BJ (cell line): Measurements from ENCODE around the gene NPR2. TPM values are rescaled to one million over a fixed set of nuclear protein-coding genes. Genes with fewer than 3 reads are reported as not detected.

Experiments
- CTCF ChIA-PET: fragments of 350-600 bp; formaldehyde crosslinking; extraction: SDS; loops from one replicate; lab custom pipeline; 2021; ENCODE audit warnings: antibody characterized with exemption, inconsistent platforms; lab: Yijun Ruan, JAX
- POLR2A ChIA-PET: fragments of 300-600 bp; sonication (Branson Sonifier 250); formaldehyde crosslinking; extraction: SDS; loops from one replicate; lab custom pipeline; 2021; ENCODE audit warnings: antibody characterized with exemption; lab: Charles Lee
- DNase-seq: peaks from one replicate; pipeline ENCODE4 v3.0.0-alpha.2; 2011; ENCODE audit warnings: low read depth
- H3K27me3 ChIP-seq: 2 replicates; pipeline ENCODE4 v1.6.0; 2011; ENCODE audit warnings: low read length; ENCODE audit not compliant: control insufficient read depth, insufficient read depth
- H3K36me3 ChIP-seq: 2 replicates; pipeline ENCODE4 v1.5.1; 2011; ENCODE audit warnings: low read length; ENCODE audit not compliant: control insufficient read depth, insufficient read depth
- H3K4me3 ChIP-seq: 2 replicates; pipeline ENCODE4 v1.5.1; 2011; ENCODE audit warnings: low read depth, mild to moderate bottlenecking, control low read depth, low read length
- polyA plus RNA-seq: library from polyadenylated mRNA; depleted of rRNA; stranded (reverse); fragments of >200 nt; gene quantifications from 2 replicates; pipeline ENCODE4 v1.2.3, GENCODE V29; 2011
- TF ChIP-seq, protein P1 (sequence below): IDR thresholded peaks from 2 replicates; pipeline ENCODE4 v1.5.1; 2011; ENCODE audit warnings: low read depth, mild to moderate bottlenecking, control low read depth, inconsistent platforms, low read length, moderate library complexity; ENCODE audit not compliant: insufficient read depth

The NPR2 gene
- polyA plus RNA-seq, 1 experiment = 33.4 TPM

DNA sequence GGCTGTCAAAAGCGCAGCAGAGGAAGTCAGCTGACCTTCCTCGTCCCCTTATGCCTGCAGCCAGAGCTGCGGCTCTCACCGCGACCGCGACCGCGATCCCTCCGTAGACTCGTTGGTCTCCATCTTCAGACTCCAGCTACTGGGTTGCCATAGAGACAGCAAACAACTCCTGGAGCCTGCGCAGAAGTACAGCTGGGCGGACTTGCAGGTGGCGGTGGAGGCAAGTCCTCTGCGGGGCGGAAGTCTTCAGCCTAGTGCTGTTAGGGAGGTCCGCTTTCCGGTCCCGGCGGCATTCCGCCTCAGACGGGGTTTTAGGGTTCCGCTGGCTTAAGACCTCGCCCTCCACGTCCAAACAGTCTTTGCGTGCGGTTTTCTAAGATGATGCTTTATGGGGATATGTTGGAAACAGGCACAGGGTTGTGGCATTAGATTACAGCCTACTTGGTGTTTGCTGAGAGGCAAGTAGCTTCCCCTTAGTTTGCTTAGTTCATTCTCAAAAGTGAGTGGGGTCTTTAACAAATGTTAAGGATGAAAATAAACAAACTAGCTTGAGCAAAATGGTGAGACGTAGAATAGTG lies 20.7 kb downstream of the NPR2 start, which contains the start of gene SPAG8:
Gene SPAG8 (minus strand): TSS at position 238 of the 578 bp plus-strand sequence. CDS start 115 bp downstream, at position 123.
- TF ChIP-seq, protein P1, sequence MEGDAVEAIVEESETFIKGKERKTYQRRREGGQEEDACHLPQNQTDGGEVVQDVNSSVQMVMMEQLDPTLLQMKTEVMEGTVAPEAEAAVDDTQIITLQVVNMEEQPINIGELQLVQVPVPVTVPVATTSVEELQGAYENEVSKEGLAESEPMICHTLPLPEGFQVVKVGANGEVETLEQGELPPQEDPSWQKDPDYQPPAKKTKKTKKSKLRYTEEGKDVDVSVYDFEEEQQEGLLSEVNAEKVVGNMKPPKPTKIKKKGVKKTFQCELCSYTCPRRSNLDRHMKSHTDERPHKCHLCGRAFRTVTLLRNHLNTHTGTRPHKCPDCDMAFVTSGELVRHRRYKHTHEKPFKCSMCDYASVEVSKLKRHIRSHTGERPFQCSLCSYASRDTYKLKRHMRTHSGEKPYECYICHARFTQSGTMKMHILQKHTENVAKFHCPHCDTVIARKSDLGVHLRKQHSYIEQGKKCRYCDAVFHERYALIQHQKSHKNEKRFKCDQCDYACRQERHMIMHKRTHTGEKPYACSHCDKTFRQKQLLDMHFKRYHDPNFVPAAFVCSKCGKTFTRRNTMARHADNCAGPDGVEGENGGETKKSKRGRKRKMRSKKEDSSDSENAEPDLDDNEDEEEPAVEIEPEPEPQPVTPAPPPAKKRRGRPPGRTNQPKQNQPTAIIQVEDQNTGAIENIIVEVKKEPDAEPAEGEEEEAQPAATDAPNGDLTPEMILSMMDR = no peak
- ChIA-PET CTCF (interaction anchor here (0.6 to 5.0 kb wide), 10 partner anchors 13 to 184 kb away, joined by 3 to 46 read pairs (median 4); partner anchors contain the start of genes FAM221B and NPR2), POLR2A (interaction anchor here (0.6 kb wide), 1 partner anchor 18 kb away, joined by 3 read pairs; no protein-coding TSS in a partner anchor)
- Histone ChIP-seq H3K36me3 (peaks cover 9% of the 10 kb centered on the region), H3K4me3 (peak within 1 kb of the TSS; percentile 48), H3K27me3 (no peaks in the 10 kb centered on the region)
- peak; percentile 83 for DNase-seq

DNA sequence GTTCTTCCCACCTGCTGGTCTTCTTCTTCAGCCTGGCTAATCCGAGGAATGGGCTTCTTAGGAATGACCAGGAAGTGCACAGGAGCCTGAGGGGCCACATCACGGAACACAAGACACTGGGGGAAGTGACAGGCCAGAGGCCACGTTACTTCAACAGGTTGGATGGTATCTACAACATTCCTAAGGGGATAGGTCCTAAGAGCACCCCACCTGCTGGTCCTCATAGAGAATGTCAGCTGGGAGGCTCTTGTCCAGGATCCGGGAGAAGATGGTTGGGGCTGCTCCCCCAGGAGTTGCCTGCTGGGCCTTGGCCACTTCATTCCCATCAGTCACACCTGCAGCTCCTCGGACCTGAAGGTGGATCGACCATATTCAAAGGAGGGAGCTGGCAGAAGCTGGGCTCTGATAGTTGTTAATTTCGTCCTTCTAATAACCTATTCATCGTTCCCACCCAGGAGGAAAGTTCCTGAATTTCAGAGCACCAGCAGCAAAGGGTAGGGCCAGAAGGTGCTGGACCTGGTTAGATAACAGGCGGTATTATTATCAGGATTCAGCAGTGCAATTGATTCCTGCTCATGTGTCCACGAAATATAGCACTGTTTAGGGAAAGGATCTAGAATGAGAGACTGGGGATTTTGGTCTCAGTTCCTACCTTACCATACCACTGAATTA lies 22.2 kb downstream of the NPR2 start:
- CTCF ChIA-PET = interaction anchor here (0.6 to 5.0 kb wide), 13 partner anchors 14 to 170 kb away, joined by 3 to 46 read pairs (median 5); partner anchors contain the start of genes CCDC107, FAM221B, NPR2 and RMRP
- no peak for DNase-seq
- Histone ChIP-seq H3K27me3 (peaks cover 2% of the 10 kb centered on the region; the same call in 1 of the 2 replicates), H3K36me3 (peaks cover 2% of the 10 kb centered on the region), H3K4me3 (no peak overlapping the region)
- TF ChIP-seq, protein P1 = peak; percentile 37
- POLR2A ChIA-PET = interaction anchor here (1.0 kb wide), 1 partner anchor 69 kb away, joined by 3 read pairs; no protein-coding TSS in a partner anchor

DNA sequence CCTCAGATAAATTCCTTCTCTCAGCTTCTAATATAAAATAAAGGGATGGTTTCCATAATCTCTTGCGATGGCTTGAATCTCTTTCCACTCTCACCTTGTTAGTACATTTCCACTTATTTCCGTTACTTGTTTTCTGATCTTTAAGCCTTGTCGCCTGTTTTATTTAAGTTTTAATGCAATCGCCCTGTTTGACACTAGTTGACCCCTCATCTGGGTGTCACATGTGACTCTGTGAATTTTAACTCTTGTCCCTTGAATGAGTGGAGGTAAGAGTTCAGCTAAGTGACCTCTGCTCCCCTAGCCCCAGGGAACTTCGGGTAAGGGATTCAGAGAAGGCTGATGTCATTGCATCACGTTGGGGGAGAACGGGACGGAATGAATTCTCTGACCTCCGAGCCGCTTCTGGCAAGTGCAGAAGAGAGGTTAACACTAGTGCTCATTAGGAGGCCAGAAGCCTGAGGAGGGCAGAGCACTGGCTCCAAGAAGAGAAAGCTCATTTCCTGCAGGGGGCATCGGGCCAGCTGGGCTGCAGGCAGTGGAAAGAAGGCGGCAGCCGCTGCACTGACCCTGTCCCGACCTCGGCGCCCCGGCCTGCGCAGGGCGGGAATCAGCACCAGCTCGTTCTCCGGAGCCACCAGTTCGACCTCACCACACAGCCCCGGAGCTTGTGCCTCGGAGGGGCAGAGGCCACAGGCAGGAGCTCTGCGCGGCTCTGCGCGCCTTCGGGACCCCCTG lies 22.9 kb downstream of the NPR2 start:
- TF ChIP-seq, protein P1 = peak; percentile 58
- no peak for DNase-seq
- peak overlapping the region; percentile 59 for H3K4me3 ChIP-seq
- H3K36me3 ChIP-seq = no peaks in the 10 kb centered on the region; the same call in 1 of the 2 replicates
- ChIA-PET POLR2A (interaction anchor here (0.6 to 1.0 kb wide), 2 partner anchors 68 to 278 kb away, joined by 3 to 5 read pairs; no protein-coding TSS in a partner anchor), CTCF (interaction anchor here (0.6 to 5.0 kb wide), 11 partner anchors 13 to 169 kb away, joined by 3 to 46 read pairs (median 7); partner anchors contain the start of genes CCDC107, FAM221B, NPR2 and RMRP)
- H3K27me3 ChIP-seq = peaks cover 2% of the 10 kb centered on the region; the same call in 1 of the 2 replicates

DNA sequence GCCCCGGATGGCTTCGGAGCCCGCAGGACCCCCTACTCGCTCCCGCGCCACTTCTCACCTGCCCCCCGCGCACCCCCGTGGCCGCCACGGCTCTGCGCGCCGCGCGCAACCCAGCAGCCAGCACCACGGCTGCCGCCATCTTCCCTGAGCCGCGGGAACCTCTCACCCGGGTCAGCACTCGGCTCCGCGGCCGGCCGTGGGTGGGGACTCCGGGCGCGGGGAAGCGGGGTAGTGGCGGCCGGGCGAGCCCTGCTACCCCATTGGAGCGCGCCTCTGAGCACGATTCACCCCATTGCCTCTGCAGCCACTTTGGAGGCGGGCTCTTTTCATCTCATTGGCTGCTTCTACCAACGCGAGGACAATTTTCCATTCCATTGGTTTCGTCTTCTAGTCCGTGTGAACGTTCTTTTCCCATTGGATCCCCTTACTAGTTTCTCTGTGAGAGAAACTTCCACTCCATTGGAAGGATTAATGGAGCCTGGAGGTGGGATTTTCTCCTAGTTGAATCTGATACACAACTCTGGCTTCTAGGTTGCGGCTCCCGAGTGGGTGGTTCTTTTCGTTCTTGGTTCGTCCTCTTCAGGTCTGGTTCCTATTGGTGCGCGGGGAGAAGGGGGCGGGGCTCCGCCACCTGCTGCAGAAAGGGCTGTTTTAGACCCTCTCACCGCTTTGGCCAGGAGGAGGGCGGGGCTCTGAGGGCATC lies 23.6 kb downstream of the NPR2 start, which contains the start of gene HINT2:
Gene HINT2 (minus strand): TSS at position 202 of the 703 bp plus-strand sequence. CDS start 63 bp downstream, at position 139.
- ChIA-PET CTCF (interaction anchor here (0.8 to 5.0 kb wide), 10 partner anchors 12 to 157 kb away, joined by 4 to 46 read pairs (median 8); partner anchors contain the start of genes CCDC107, FAM221B, NPR2 and RMRP), POLR2A (interaction anchor here (1.0 kb wide), 1 partner anchor 67 kb away, joined by 3 read pairs; no protein-coding TSS in a partner anchor)
- TF ChIP-seq, protein P1 = no peak
- Histone ChIP-seq H3K27me3 (peaks cover 2% of the 10 kb centered on the region; the same call in 1 of the 2 replicates), H3K4me3 (peak within 1 kb of the TSS; percentile 59), H3K36me3 (no peaks in the 10 kb centered on the region)
- DNase-seq = peak; percentile 97
